ENCODE results near the gene GCNT1.
"Not testable (repeated sequence)": the region's sequence is repeated elsewhere in the genome, so short reads cannot be mapped to it uniquely, and the experiment has no call there.

GCNT1 gene

GRCh38 chr9:76444322-76444929 is 14.6 kb upstream of the GCNT1 start:
- no peak for DNase-seq

DNA sequence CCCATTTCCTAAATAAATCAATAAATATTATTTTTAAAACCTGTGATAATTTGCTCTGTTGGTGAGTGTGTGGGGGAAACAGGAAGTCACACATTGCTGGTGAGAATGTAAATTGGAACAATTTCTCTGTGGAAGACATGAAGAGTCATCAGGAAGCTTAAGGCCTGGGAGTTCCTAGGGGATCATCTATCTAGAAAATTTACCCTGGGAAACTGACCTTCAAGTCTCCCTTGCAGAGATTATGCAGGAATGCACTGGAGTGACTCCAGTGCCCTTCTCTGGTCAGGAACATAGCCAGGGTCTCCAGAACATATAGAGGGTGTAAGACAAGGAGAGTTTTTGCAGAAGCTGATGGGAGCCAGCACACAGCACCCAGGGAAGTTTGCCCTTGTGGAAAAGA is 13.0 kb upstream of the GCNT1 start:
- DNase-seq: no peak

- DNase-seq: no peak
Observed at GRCh38 chr9:76448501-76448900, 10.5 kb upstream of the GCNT1 start.

DNA sequence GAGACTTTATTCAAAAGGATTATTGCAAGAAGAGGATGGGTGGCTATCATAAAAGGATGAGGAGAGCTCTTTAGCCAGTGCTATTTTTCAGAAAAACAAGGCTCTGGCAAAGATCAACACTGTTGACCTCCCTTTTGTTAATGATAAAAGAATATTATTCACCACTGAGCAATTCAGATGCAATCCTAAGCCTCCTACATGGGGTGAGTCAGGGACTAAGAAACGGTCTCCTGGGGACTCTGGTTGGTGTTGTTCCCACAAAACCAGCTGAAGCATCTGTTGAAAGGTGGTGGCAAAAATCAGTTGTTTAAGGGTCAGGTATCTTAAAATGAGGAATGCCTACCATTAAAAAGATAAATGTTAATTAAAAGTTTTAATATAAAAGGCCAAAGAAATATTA is 7.7 kb upstream of the GCNT1 start:
- no peak for DNase-seq

DNA sequence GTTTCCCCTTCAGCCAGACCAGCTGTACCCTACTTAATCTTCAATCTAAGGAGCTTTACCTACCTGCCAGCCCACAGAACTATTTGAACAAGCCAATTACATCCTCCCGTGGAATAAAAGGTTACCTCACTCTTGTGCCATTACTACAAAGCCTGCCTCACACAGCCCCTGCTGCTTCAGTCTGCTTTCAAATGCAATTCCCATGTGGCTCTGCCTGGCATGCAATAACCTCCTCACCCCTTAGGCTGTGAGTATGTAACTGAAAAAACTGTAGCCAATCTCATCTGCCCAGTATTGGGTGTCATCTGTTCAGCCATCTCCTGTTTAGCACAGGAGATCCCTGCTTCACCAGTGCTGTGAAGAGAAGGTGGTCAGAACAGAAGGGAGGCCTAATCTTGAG is 6.1 kb upstream of the GCNT1 start:
- no peak for DNase-seq

DNA sequence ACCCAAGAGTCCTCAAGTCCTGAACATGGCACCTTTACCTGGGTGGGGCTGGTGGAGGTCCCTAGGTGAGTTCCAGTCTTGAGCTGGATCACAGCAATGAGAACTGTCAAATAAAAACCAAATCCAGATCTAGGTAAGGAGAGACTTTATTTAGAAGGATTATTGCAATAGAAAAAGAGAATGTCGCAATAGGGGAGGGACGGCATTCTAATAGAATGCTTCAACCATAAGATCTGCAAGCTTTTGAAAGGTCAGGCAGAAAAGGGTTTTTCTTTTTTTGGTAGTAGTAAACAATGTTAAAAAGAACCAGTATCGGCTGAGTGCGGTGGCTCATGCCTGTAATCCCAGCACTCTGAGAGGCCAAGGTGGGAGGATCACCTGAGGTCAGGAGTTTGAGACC is 5.2 kb upstream of the GCNT1 start:
- DNase-seq: no peak

DNA sequence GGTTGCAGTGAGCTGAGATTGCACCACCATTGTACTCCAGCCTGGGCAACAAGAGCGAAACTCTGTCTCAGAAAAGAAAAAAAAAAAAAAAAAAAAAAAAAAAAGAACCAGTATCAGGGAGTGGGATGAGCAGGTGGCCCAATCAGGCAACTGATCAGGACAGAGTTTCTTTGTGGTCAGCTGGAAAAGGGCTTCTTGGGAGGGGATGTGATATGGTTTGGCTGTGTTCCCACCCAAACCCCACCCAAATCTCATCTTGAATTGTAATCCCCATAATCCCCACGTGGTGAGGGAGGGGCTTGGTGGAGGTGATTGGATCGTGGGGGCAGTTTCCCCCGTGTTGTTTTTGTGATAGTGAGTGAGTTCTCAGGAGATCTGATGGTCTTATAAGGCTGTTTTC is 4.7 kb upstream of the GCNT1 start:
- DNase-seq: no peak

GRCh38 chr9:76456202-76456926 is 2.6 kb upstream of the GCNT1 start:
- DNase-seq: no peak

- no peak for DNase-seq
Observed at GRCh38 chr9:76459694-76460635, 983 bp downstream of the GCNT1 start.

GRCh38 chr9:76462126-76462525 is 3.1 kb downstream of the GCNT1 start:
- no peak for DNase-seq

DNA sequence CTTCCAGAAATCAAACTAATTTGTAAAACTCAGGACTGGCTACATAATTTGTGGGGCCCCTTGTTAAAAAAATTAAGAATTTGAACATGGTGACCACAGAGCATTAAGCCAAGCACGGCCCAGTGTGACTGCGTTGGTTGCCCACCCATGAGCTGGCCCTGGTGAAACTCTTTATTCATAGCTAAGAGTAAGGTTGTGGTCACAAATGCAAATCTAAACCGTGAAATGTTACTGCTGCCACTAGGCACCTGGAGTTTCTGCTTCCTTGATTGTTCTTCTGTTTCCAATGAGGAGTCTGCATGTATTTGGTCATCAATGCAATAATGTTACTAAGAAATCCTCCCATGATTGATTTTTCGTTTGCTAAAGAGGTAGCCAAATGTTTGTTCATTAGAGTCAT is 4.2 kb downstream of the GCNT1 start:
- no peak for DNase-seq

DNA sequence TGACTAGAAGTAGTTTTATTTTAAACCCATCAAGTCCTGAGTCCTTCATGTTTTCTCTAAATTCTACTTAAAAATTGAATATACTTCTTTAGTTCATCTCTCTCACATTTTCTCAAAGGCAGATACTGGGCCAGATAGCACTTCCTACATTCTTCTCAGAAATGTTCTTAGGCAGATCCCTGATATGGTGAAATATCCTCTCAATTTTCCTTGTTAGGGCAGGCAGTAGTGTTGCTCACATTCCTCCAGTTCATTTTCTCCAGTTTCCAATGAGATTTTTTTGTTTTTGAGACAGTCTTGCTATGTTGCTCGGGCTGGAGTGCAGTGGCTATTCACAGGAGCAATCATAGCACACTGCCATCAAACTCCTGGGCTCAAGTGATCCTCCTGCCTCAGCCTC is 5.7 kb downstream of the GCNT1 start:
- no peak for DNase-seq

GRCh38 chr9:76465442-76466298 is 6.7 kb downstream of the GCNT1 start:
- DNase-seq: no peak

- no peak for DNase-seq
Observed at GRCh38 chr9:76466299-76466605, 7.3 kb downstream of the GCNT1 start.

DNA sequence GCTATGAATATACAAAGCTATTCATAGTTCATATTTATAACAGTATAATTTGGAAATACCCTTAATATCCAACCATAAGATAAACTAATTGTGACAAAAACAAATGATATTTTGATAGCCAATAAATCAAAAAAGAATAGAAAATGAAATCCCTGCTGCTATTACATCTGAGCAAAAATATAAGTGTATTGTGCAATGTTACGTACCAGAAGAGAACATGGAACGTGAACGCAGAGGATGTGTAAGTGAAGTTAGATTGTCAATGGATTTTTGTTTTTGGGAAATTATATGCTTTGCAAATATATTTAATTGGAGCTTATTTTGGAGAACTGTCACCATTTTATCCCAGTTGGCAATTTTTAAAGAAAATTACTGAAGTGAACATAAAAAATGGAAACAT is 15.4 kb downstream of the GCNT1 start:
- DNase-seq: no peak

- no peak for DNase-seq
Observed at GRCh38 chr9:76475686-76476085, 16.7 kb downstream of the GCNT1 start.

- DNase-seq: not testable (repeated sequence)
Observed at GRCh38 chr9:76477818-76478217, 18.8 kb downstream of the GCNT1 start.

GRCh38 chr9:76478226-76478625 is 19.2 kb downstream of the GCNT1 start:
- DNase-seq: no peak

GRCh38 chr9:76479337-76479736 is 20.4 kb downstream of the GCNT1 start:
- DNase-seq: not testable (repeated sequence)

DNA sequence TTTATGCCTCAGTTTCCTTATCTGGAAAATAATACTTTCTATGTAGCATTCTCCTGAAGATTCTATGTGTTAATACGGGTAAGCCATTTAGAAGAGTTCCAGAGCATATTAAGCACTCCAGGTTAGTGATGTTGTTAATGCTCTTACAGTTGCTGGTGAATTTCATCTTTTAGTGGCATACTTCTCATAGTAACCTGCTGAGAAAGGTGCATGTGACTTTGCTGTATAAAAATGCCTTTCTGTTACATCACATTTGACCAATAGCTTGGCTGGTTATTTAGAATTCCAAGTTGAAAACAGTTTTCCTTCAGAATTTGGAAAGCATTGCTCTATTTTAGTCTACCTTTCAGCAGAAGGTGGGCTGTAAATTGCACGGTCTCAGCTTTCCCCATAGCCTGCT is 27.2 kb downstream of the GCNT1 start:
- DNase-seq: no peak

GRCh38 chr9:76490249-76490990 is 31.4 kb downstream of the GCNT1 start:
- DNase-seq: no peak

GRCh38 chr9:76491056-76491455 is 32.1 kb downstream of the GCNT1 start:
- not testable (repeated sequence) for DNase-seq

Measured in activated CD4-positive, CD25-positive, alpha-beta regulatory T cell treated with anti-CD3 and anti-CD28 coated beads, Interleukin-2, amount 50 U/mL, for 72 hours (primary cell).